Nucleus accumbens (tissue), 56 donors: ENCODE results near the gene INSIG1.

Experiments used
- DNase-seq, 56 donors: peaks; one replicate each; lab custom pipeline; 2025; lab: John Stamatoyannopoulos, UW

INSIG1 gene

DNA sequence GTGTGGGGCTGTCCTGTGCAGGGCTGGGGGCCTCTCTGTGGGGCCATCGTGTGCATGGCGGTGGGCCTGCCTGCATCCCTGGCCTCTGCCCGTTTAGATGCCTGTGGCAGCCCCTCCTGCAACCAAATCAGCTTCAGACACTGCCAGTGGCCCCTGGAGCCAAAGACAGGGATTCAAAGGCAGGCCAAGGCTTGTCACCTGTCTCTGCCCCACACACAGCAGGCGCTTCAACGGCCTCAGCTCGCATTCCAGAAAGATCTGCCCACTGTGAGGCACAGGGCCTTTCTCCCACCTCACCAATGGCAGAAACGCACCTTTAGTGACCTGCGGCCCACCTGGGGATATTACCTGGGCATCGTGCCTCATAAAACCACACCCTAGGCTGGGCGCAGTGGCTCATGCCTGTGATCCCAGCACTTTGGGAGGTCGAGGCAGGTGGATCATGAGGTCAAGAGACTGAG is 46.0 kb downstream of the INSIG1 start:
- no peak for DNase-seq

DNA sequence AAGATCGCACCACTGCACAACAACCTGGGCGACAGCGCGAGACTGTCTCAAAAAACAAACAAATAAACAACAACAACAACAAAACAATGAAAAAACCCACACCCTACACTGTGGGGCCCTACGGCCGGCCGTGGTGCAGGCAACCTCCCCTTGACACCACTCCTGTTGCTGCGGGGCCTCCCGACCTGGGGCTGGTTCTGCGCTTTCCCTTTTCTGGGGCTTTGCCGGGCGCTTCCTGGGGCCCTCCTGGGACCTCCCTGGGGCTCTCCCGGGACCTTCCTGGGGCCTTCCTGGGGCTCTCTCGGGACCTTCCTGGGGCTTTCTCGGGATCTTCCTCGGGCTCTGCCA is 46.6 kb downstream of the INSIG1 start:
- DNase-seq: no peak

DNA sequence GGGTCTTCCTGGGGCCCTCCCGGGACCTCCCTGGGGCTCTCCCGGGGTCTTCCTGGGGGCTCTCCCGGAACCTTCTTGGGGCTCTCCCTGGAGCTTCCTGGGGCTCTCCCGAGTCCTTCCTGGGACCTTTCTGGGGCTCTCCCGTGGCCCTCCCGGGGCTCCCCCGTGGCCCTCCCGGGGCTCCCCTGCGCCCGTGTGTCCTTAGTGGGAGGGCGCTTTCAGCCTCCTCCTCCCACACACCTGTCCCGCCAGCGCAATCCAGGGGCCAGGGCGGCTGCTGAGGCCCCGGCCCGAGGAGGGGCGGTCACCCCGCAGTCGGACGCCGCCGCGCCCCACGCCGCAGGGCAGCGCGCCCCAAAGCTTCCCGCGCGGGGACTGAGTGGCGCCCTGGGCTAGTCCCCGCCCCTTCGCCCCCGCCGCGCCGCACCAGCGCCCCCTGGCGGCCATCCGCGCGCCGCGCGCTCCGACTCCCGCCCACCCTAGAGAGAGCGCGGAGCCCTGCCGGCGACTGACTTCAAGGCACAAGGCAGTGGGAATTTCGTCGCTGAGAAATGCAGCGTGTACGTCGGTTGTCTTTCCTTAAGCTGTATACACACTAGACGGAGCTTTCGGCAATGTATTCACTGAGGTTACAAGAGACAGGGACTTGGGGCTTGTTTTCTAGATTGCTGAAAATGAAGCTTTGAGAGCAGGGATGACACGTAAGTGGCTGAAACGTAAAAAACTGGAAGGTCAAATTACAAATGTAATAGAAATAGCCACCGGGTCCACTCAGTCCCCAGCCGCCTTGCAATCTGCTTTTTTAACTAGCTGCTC is 47.1 kb downstream of the INSIG1 start:
- DNase-seq: peak in 50 of 56 donors; percentile 20 to 84 (median 56)

DNA sequence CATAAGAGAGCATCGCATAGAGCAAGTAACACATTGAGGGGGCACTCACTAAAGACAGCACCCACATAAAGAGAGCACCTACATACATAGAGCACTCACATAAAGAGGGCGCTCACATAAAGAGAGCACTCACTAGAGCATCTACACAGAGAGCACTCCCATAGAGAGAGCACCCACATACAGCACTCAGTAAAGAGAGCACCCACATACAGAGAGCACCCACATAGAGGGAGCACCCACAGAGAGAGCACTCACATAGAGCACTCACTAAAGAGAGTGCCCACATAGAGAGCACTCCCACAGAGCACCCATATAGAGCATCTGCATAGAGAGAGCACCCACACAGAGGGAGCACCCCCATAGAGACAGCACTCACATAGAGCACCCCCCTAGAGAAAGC is 47.8 kb downstream of the INSIG1 start:
- DNase-seq: no peak

DNA sequence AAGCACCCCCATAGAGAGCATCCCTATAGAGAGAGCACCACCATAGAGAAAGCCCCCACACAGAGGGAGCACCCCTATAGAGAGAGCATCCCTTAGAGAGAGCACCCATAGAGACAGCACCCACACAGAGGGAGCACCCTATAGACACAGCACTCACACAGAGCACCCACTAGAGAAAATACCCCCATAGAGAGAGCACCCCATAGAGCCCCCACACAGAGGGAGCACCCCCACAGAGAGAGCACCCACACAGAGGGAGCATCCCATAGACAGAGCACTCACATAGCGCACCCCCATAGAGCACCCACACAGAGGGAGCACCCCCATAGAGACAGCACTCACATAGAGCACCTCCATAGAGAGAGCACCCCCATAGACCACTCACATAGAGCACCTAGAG is 48.6 kb downstream of the INSIG1 start:
- no peak for DNase-seq

DNA sequence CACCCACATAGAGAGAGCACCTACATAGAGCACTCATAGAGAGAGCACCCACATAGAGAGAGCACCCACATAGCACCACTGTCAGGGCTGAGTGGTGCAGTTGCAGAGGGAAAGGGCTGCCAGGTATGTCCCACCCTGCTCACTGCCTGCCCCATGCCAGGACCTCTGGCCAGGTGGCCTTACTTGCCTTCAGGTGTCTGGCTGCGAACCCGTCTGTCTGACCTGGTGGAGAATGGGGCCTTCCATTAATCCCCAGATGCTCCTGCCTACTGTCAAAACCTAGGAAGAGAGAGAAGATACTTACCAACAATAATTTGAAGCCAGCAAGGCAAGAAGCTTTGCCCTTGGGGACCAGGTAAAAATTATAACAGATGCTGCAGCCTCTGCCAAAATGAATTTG is 51.1 kb downstream of the INSIG1 start:
- DNase-seq: no peak

DNA sequence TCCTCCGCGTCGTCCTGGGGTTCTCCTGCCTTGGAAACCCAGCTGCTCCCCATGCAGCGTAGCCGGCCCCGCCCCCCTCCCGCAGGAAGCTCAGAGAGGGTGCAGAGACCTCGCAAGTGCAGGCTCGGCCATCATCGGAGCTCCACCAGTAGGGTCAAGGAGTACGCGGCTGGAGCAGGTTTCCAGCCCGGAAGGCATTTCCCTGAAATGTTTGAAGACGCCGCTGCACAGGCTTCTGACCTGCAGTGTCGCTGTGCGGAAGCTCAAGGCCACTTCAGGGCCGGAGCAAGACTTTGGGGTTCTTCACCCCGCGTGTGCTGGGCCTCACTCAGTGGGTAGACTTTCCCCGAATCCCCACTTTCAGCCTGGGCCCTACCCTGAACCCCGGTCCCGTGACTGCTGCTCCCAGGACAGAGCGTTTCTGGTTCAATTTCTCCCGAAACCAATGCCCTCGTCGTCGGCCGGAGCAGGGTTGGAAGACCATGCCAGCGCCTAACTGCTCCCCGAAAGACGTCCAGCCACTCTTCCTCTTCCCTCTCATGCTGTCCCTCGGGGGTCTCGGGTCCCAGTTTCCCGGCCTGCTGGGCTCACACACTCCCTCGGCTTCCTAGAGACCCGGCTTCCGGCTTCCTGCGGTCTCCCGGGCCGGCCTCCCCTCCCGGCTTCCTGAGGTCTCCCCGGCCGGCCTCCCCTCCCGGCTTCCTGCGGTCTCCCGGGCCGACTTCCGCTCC is 52.1 kb downstream of the INSIG1 start:
- peak in 2 of 56 donors; percentile 9 to 14 for DNase-seq

DNA sequence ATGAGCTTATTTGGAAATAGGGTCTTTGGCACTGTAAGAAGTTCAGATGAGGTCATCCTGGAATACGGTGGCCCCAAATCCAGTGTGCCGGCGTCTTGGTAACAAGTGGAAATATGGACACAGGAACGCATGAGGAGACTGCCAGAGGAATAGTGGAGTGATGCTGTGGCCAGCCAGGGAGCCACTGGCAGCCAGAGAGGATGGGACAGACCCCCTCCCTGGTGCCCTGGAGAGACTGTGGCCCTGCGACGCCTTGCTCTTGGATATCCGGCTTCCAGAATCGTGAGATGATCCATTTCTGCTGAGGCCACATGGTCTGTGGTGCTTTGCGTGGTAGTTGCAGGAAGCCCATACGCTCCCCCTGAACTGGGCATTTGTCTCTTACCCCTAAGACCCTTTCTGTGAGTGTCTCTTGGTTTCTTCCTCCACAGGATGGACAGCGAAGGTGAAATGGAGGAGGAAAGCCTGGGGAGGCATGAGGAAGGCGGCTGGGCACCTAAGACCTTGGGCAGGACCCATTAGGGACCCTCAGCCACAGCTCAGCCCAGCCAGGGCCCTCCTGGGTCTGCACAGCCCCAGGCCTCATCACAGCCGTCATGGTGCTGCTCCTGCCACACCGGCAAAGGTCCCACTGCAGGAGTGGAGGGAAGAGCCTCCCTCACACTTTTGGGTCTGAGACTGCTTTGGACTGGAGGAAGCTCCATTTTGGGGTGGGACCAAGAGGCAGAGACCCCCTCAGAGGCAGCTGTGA is 53.6 kb downstream of the INSIG1 start:
- DNase-seq: no peak

DNA sequence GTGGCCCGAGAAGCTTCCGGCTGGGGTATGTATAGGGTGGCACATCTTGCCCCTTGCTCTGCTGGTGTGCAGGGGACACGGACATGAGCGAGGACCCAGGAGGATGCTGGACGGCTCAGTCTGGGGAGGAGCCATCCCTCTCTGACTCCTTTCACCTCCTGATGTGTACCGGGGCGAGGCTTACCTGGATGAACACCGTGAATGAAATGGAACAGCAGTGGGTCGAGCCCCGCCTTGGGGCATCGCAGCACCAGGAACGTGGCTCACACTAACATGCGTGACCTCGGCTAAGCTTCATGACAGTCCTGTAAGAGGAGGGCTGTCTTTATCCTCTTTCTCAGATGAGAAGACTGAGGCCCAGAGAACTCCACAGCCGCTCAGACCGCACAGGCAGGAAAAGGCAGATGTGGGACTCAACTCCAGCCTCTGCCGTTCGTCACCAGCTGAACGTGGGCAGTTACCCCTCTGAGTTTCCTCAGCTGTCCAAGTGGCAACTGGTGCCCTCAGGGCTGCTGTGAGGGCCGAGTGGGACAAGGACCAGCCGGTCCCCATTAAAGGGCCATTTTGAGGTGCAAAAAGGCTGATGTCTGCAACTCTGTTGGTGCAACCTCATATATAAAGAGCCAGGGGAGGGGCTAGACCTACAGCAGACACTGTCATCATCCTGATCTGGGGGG is 54.5 kb downstream of the INSIG1 start:
- DNase-seq: no peak

DNA sequence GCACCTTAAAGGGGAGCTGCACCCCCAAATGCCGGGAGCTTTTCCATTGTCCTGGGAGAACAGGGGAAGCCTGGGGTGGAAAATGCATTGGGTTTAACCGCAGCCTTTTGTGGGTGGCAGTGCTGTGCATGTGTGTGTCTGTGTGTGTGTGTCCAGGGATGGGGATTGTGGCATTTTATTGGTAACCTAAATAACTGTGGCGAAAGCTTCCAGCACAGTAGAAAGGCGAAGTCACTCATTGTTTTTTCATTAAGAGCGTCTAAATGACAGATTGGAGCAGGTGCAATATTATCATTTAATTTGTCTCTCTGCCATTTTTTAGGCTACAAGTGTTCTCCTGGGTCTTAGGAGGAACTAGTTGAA is 55.1 kb downstream of the INSIG1 start:
- no peak for DNase-seq

DNA sequence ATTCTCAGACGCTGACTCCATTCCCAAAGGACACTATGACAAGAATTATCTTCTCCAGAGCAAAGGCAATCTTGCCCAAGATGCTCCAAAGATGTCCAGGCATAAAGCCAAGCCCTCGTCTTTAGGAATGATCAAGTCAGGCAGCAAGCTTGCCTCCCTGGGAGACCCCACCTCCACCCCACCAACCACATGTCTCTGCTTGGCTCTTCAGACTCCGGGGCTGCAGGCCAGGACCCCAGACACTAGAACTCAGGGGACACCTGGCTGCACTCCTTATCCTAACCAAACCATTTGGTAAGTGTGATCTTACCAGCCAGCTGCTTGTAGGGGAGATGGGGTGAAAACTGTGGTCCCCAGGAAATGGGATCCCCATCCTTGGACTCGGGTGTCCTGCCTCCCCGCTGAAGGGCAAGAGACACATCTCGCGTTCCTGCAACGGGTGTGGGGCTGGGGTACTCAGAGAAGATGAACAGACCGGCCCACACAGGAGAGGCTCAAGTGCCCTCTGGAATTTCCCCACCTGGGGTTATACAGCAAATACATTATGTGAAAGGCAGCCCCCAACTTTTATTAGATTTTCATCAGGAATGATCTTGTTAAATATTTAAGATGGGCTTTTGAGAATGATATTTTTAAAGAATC is 55.7 kb downstream of the INSIG1 start:
- no peak for DNase-seq

DNA sequence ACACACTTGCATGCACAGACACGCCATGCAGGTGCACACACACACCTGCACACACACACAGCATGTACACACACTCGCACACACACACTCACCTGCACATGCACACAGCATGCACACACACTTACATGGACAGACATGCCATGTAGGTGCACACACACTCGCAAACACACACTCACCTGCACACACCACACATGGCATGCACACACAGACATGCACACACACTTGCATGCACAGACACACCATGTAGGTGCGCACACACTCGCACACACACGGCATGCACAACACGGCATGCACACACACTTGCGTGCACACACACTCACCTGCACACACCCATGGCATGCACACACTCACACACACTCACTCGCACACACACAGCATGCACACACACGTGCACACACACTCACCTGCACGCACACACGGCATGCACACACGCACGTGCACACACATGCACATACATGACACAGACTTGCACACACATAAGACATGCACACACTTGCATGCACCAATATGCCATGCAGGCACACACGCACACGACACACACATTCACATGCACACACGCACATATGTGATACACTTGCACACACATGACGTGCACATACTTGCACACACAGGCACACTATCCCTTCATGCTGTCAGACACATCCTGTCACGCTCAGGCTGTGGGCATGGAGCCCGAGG is 56.8 kb downstream of the INSIG1 start:
- no peak for DNase-seq

DNA sequence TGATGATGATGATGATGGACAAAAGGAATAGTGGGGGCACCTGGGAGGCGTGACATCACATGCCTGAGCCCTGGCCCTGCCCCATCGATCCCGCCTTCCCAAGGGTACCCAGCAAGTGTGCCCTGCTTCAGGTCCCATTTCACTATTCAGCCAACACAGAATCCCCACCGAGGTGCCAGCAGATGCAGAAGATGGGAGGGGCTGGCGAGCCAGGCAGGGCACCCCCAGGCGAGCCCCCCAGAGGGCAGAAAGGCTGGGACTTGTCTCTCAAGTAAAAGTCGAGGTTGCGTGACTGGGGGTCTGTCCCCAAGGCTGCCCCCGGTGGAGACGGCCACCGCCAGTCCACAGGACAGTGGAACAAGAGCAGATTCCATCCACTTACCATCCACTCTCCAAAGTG is 57.5 kb downstream of the INSIG1 start:
- no peak for DNase-seq

DNA sequence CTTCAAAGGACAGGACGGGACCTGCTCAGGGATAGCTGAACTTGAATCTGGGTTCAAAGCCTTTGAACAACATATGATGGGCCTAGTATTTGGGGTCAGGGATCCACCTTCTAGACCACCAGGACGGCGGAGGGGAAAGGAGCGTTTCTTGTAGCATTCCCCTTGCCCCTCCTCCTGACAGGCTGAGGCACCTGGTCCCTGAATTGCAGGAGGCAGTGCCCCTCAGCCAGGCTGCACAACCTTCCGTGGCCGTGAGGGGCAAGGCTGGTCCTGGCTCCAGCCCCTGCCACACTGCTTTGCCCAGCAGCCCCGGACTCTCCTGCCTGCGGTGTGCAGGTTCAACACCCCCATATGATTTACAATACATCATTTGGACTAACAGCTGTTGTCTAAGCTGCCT is 58.1 kb downstream of the INSIG1 start:
- no peak for DNase-seq

DNA sequence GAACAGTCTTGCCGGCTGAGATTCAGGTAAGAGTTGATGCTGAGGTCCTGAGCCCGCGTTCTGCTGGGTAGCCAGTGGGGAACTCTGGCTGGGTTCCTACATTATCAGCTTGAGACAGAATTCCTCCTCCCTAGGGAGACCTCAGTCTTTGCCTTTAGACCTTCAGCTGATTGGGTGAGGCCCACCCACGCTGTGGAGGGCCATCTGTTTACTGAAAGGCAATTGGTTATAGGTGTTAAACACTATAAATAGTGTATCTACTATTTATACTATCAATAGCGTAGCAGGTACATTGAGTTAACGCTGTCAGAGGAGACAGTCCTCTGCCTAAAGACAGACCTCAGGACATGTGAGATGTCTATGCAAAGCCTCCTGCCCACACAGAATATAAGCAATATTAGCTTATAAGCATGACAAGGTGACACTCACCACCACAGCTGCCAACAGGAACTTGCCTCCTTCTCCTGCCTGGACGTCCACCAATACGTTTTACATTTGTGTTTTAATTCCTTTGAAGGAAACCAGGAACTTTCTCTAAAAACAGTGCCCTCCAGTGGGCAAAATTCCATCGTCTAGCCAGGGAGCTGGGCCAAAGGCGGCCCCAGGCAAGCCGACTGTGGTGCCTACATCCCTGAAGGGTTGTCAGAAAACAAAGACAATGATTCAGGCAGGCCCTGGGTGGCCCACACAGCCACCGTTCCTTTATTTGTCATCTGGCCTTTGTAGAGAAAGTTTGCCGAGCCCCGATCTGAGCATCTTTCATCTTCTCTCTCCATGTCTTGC is 58.8 kb downstream of the INSIG1 start:
- peak in 6 of 56 donors; percentile 4 to 22 (median 16) for DNase-seq

DNA sequence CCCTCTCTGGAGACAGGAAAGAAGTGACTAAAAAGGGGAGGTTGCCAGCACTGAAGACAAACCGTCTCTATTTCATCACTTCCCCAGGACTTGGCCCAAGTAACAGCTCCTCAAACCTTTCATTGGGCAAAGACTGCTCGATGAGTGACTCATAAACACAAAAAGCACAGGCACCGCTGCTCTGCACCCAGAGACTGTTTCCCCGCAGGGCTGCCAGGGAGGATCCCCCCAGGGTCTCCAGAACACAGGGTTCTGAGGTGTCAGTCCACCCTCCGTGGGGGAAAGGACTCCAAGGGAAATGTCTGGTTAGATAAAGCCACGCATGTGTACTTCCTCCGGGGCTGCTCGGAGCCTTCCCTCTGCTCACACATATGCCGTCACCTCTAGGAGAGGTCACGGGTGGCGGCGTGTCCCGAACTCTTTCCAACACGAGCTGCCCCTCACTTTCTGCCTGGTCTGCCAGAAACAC is 59.9 kb downstream of the INSIG1 start:
- no peak for DNase-seq

DNA sequence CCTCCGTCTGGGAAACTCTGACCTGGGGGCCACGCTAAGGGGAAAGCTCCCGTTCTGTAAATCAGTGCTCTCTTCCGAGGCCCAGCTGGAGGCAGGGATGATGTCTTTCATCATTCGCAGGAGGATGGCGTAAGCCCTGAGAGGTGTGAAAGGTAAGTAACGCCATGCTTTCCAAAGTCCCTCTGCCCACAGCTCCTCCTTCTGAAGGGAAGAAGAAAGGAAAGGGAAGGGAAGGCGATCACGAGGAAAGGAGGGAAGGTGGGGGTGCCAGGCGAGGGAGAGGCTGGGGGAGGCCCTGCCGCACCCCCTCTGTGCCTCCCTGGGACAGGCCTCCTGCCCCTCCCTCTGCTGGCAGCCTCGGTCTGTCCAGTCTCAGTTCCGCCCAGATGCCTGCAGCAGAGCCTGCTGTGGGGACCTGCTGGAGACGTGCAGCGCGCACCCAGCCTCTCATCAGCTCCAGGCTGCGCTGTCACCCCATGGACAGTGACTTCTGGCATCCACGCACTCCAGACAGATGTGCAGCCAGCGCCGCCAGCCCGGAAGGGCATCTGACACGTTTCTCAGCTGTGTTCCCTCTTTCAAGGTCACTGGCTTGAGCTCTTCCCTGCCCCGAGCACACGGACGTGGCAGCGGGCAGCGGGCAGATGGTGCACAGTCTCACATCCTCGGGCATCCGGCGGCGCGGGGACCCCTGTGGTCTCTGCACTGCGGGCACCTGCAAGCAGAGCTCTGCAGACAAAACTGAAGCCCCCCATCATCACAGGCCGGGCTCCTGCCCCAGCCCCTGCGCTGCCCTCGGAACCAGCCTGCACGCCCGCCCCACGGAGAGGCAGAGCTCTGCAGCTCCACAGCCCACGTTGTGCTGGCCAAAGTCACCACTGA is 60.6 kb downstream of the INSIG1 start:
- no peak for DNase-seq
